ENCODE measurements around the gene SMURF1.

The SMURF1 gene

DNA sequence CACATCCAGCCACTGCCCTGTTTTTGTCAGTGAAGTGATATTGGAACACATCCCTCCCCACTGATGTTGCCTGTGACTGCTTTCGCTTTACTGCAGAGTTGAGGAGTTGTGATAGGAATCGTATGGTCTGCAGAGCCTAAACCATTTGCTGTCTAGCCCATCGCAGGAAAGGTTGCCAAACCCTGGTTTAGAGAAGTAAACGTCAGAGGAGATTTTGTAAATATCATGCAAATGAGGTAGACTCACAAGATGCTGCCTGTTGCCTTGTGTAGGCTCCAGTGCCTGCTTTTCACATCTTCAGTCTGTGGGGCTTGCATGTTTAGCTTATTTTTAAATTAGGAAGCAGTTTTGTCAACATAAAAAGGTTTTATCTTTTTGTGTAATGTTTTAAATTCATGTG is 158.5 kb downstream of the SMURF1 start:
- no peak for DNase-seq (ENCODE audit: low read depth)

DNA sequence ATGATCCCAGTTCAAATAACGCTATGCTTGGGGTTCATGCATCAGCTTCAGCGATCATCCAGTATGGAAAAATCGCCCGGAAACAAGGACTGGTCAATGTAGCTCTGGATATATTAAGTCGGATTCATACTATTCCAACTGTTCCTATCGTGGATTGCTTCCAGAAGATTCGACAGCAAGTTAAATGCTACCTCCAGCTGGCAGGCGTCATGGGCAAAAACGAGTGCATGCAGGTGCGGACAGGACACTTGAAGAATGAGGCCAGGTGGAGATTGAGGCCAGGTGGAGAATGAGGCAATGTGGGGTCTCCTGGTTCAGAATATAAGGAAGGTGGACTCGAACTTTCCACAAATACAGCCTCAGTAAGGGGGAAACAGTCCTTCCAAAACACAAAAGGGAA is 159.8 kb downstream of the SMURF1 start:
- no peak for DNase-seq (ENCODE audit: low read depth)

DNA sequence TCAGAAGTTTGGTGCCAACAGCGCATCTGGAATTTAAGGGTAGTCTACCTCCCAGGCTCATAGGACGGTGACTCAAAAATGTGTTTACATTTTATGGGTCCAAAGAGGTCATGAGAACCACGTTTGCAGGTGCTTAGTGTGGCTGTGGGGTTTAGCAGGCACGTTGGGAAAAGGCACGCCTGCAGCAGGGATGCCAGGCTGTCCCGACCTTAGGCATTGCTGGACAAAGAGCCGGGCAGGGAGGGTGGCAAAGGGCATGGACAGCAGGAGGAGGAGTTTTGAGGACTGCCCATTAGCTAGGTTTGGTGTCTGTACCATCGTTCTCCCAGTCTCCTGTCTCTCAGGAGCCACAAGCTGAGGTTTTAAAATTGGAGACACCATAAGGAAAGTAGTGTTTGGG is 161.2 kb downstream of the SMURF1 start:
- no peak for DNase-seq (ENCODE audit: low read depth)

DNA sequence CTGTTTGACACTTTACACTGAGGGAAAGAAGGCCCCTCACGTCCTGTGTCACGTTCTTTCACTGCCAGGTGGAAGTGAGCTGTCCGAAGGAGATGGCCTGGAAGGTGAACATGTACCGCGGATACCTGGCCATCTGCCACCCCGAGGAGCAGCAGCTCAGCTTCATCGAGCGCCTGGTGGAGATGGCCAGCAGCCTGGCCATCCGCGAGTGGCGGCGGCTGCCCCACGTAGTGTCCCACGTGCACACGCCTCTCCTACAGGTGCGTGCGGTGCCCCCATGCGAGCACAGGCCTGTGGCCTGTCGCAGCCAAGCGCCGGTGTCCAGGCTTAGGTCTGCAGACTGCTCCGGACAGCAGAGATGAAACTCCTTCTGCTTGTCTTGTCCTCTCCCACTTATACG is 162.2 kb downstream of the SMURF1 start:
- no peak for DNase-seq (ENCODE audit: low read depth)

DNA sequence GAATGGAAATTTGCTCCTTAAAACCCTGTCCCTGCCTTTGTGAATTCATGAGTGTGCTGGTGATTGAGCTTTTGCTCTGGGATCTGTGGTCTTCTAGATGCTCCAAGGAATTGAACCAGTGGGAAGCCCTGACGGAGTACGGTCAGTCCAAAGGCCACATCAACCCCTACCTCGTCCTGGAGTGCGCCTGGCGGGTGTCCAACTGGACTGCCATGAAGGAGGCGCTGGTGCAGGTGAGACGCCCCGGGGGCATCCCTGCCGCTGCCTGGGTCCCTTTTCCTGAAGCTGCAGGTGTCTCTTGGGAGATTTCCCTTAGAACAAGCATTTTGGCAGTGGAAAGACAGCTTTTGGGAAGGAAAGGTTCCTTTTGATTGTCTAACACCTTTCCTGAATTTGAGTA is 165.2 kb downstream of the SMURF1 start:
- no peak for DNase-seq (ENCODE audit: low read depth)
